ENCODE data around the gene MBTPS2.

Gene MBTPS2

GRCh38 chrX:21932292-21933002 lies 93.0 kb downstream of the MBTPS2 start:
- H3K4me3 ChIP-seq (ENCODE audit: low read length), result no peak overlapping the region
- TF ChIP-seq, protein P1, sequence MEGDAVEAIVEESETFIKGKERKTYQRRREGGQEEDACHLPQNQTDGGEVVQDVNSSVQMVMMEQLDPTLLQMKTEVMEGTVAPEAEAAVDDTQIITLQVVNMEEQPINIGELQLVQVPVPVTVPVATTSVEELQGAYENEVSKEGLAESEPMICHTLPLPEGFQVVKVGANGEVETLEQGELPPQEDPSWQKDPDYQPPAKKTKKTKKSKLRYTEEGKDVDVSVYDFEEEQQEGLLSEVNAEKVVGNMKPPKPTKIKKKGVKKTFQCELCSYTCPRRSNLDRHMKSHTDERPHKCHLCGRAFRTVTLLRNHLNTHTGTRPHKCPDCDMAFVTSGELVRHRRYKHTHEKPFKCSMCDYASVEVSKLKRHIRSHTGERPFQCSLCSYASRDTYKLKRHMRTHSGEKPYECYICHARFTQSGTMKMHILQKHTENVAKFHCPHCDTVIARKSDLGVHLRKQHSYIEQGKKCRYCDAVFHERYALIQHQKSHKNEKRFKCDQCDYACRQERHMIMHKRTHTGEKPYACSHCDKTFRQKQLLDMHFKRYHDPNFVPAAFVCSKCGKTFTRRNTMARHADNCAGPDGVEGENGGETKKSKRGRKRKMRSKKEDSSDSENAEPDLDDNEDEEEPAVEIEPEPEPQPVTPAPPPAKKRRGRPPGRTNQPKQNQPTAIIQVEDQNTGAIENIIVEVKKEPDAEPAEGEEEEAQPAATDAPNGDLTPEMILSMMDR (IDR thresholded peaks at IDR 0.05; ENCODE audit: insufficient read depth, low read depth, low read length, missing control alignments), result no peak
- peak; percentile 87 for DNase-seq (ENCODE audit: low read depth)

DNA sequence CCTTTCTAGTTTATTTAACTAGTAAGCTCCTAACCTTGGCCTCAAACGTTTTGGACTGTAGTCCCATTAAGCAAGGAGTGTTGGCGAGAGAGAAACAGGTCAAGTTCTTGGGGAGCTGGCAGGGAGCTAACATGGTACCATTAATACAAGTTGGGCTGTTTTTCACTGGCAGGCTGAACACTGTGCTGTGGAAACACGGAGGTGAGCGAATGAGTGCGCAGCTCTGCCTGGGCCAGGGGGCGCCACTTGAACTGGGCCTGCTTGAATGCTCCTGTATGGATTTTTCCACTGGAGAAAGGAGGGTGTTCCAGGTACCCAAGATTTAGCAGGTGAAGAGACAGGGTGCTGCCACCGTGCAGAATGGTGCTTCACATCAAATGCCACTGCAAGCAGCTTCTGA lies 93.7 kb downstream of the MBTPS2 start:
- TF ChIP-seq, protein P1 (IDR thresholded peaks at IDR 0.05; ENCODE audit: insufficient read depth, low read depth, low read length, missing control alignments), result no peak
- DNase-seq (ENCODE audit: low read depth), result no peak
- H3K4me3 ChIP-seq (ENCODE audit: low read length), result no peak overlapping the region

- no peak overlapping the region for H3K4me3 ChIP-seq (ENCODE audit: low read length)
- TF ChIP-seq, protein P1 (IDR thresholded peaks at IDR 0.05; ENCODE audit: insufficient read depth, low read depth, low read length, missing control alignments), result no peak
- peak; percentile 65 for DNase-seq (ENCODE audit: low read depth)
Measured at GRCh38 chrX:21934414-21934813, 95.0 kb downstream of the MBTPS2 start.
